Heart left ventricle (tissue), 16 donors: ENCODE results near the gene FABP7. TPM values are rescaled to one million over a fixed set of nuclear protein-coding genes. Genes with fewer than 3 reads are reported as not detected.

ENCODE experiments used
- ATAC-seq, 4 donors: fragments of 200-7000 bp; cut with Tn5 transposase; one replicate each; pipeline ENCODE4 v1.9.1; 2020 to 2022; ENCODE audit warnings: moderate library complexity in 4 of 4, mild to moderate bottlenecking in 3 of 4, moderate number of reproducible peaks in 1 of 4
- DNase-seq, 5 donors: peaks; one replicate each; pipeline ENCODE4 v3.0.0-alpha.2; 2020
- H3K27ac ChIP-seq, 12 donors: fragments of 200-600 bp; sonication (generic) in 4 of 12; one replicate each; pipeline versions ENCODE4 v1.5.0 to v1.8.0; 2016 to 2022; ENCODE audit warnings: mild to moderate bottlenecking in 2 of 12
- H3K27me3 ChIP-seq, 9 donors: fragments of 200-600 bp; sonication (generic) in 2 of 9; one replicate each; pipeline versions ENCODE4 v1.5.1 to v1.8.0; 2016 to 2022; ENCODE audit warnings: mild to moderate bottlenecking in 3 of 9
- H3K36me3 ChIP-seq, 9 donors: fragments of 200-600 bp; sonication (generic) in 2 of 9; one replicate each; pipeline versions ENCODE4 v1.5.0 to v1.8.0; 2018 to 2022; ENCODE audit warnings: mild to moderate bottlenecking in 2 of 9
- H3K4me1 ChIP-seq, 12 donors: fragments of 200-600 bp; sonication (generic) in 4 of 12; one replicate each; pipeline versions ENCODE4 v1.5.0 to v1.8.0; 2016 to 2022; ENCODE audit warnings: mild to moderate bottlenecking in 3 of 12
- H3K4me3 ChIP-seq, 12 donors: fragments of 200-600 bp; sonication (generic) in 4 of 12; one replicate each; pipeline versions ENCODE4 v1.5.0 to v1.8.0; 2017 to 2022; ENCODE audit warnings: mild to moderate bottlenecking in 9 of 12, moderate library complexity in 4 of 12
- H3K9me3 ChIP-seq, 12 donors: fragments of 200-600 bp; sonication (generic) in 4 of 12; one replicate each; pipeline versions ENCODE4 v1.5.0 to v1.8.0; 2016 to 2022; ENCODE audit warnings: mild to moderate bottlenecking in 1 of 12
- CTCF ChIP-seq, 12 donors: fragments of 200-600 bp; sonication (generic) in 4 of 12; IDR thresholded peaks; one replicate each; pipeline versions ENCODE4 v1.5.0 to v1.8.0; 2018 to 2022; ENCODE audit warnings: antibody characterized with exemption in 12 of 12, mild to moderate bottlenecking in 5 of 12
- POLR2A ChIP-seq, 2 donors: fragments of 450-650 bp; IDR thresholded peaks; one replicate each; pipeline ENCODE4 v1.6.1; 2017; ENCODE audit warnings: antibody characterized with exemption in 2 of 2, mild to moderate bottlenecking in 2 of 2, moderate library complexity in 2 of 2
- WGBS, 4 donors: extraction: QIAGEN DNeasy Blood & Tissue Kit in 2 of 4; methylation state at CpG; one replicate each; pipeline versions ENCODE4 v1.1.5 to v1.1.7; 2013 to 2018; 5-methylcytosine and 5-hydroxymethylcytosine counted together
- intact Hi-C, 10 donors: fragments of 100-400 bp; cut with DNase I; formaldehyde crosslinking; loops; one replicate each; pipeline versions ENCODE4 v1.11.1 to v1.14.2; 2022
- polyA plus RNA-seq, 2 donors: library from polyadenylated mRNA; stranded (reverse); fragments of 200-250 nt; gene quantifications; one replicate each; pipeline ENCODE4 v1.2.3, GENCODE V29; 2013
- total RNA-seq, 9 donors: library from RNA; depleted of rRNA in 2 of 9; stranded (reverse); fragments of >200 nt in 2 of 9; fragmentation: NEBNext Ultra II Directional in 3 of 9; extraction: Animal tissue kit (Norgen Biotek cat#: 25700) in 3 of 9; gene quantifications; one replicate each; pipeline versions ENCODE4 v1.1.0 to v1.2.4, GENCODE V29; 2016 to 2023
- donor health status: ischemic (EF 13 %, LVEDD 7.1; RV severe dilation, severe dysfunction).
- donor health status: healthy with polysubstance abuse.
- donor health status: DM: no; HTN: yes; CAD: no.
- donor health status: DM: no; HTN: no; CAD: no.
- donor health status: ischemic (EF 25% LVEDD 6.9; RV normal size, moderate dysfunction).
- donor health status: ischemic (EF 25% LVEDD 5.7; RV mildly dilated, moderate dysfunction).
- donor health status: healthy.
- donor health status: DM: yes; HTN: yes; CAD: no.
- donor health status: ischemic (EF 35%, LVEDD 5.7; RV mildly dilated, moderate dysfunction).
- donor health status: nonischemic (EF 11% LVEDD 7.7; RV severe dilation, severe dysfunction).
- donor health status: DM: yes; HTN: yes; CAD: no.
- donor health status: PGD.
- donor health status: ischemic (EF 29% LVEDD 5.4; RV normal size, mild dysfunction).
- donor health status: nonischemic (EF 23%, LVEDD 6.1; RV moderate dilation, normal function).

The FABP7 gene
- total and polyA plus RNA-seq, 11 donors, result 0.17 to 0.61 TPM; not detected in 9

- WGBS, 4 donors, result 88 to 94% (median 91%) methylated on average over 3 of the region's 3 CpGs
- no peak for TF ChIP-seq POLR2A (IDR thresholded peaks at IDR 0.05)
- TF ChIP-seq CTCF (IDR thresholded peaks at IDR 0.05), result no peak
- Histone ChIP-seq H3K36me3 (no peaks in the 10 kb centered on the region), H3K9me3 (peaks cover 0 to 4% (median 0%) of the 10 kb centered on the region in 12 donors), H3K4me3 (no peak overlapping the region), H3K4me1 (no peaks in the 10 kb centered on the region), H3K27ac (no peak overlapping the region), H3K27me3 (peaks cover 0 to 14% (median 0%) of the 10 kb centered on the region in 9 donors)
- ATAC-seq (no peak), DNase-seq (no peak)
- intact Hi-C loops, result no loop called here
These were observed 6.6 kb upstream of the FABP7 start for GRCh38 chr6:122772724-122773415.

- ATAC-seq, result no peak
These were observed 3.5 kb upstream of the FABP7 start for GRCh38 chr6:122775975-122776374.

GRCh38 chr6:122778302-122778701 lies 1.2 kb upstream of the FABP7 start:
- ATAC-seq, result no peak
- intact Hi-C loops, result no loop called here

More at GRCh38 chr6:122775975-122776374, 3.5 kb upstream of the FABP7 start:
- Histone ChIP-seq H3K36me3 (no peaks in the 10 kb centered on the region), H3K27ac (no peak overlapping the region), H3K4me1 (no peaks in the 10 kb centered on the region), H3K4me3 (no peak overlapping the region), H3K9me3 (peaks cover 0 to 4% (median 0%) of the 10 kb centered on the region in 12 donors), H3K27me3 (peaks cover 0 to 24% (median 5%) of the 10 kb centered on the region in 9 donors)
- TF ChIP-seq CTCF (IDR thresholded peaks at IDR 0.05), result no peak
- TF ChIP-seq POLR2A (IDR thresholded peaks at IDR 0.05), result no peak
- intact Hi-C loops, result no loop called here
- no peak for DNase-seq

More at GRCh38 chr6:122778302-122778701, 1.2 kb upstream of the FABP7 start:
- Histone ChIP-seq H3K4me3 (no peak overlapping the region), H3K27ac (no peak overlapping the region), H3K36me3 (no peaks in the 10 kb centered on the region), H3K27me3 (peaks cover 0 to 24% (median 7%) of the 10 kb centered on the region in 9 donors), H3K4me1 (no peaks in the 10 kb centered on the region), H3K9me3 (peaks cover 0 to 4% (median 0%) of the 10 kb centered on the region in 12 donors)
- DNase-seq, result no peak
- TF ChIP-seq POLR2A (IDR thresholded peaks at IDR 0.05) (no peak), CTCF (IDR thresholded peaks at IDR 0.05) (no peak)
- 85 to 94% (median 90%) methylated on average over 5 of the region's 5 CpGs for WGBS, 4 donors
